HFFc6 (cell line): ENCODE results near the gene RNF225. TPM values are rescaled to one million over a fixed set of nuclear protein-coding genes. Genes with fewer than 3 reads are reported as not detected.
"Not testable (repeated sequence)": the region's sequence is repeated elsewhere in the genome, so short reads cannot be mapped to it uniquely, and the experiment has no call there.

Experiments used
- DNase-seq: peaks from one replicate; pipeline ENCODE4 v3.0.0-alpha.2; 2018
- H3K27ac Mint-ChIP-seq: 2 replicates; pipeline ENCODE4 v1.8.0; 2020; ENCODE audit warnings: mild to moderate bottlenecking, mixed read lengths
- H3K27me3 Mint-ChIP-seq: 2 replicates; pipeline ENCODE4 v1.8.0; 2021; ENCODE audit warnings: mild to moderate bottlenecking, moderate library complexity, mixed read lengths; ENCODE audit not compliant: insufficient read depth
- H3K36me3 Mint-ChIP-seq: 2 replicates; pipeline ENCODE4 v1.8.0; 2021; ENCODE audit warnings: low read depth, mixed read lengths
- H3K4me1 Mint-ChIP-seq: 2 replicates; pipeline ENCODE4 v1.8.0; 2020; ENCODE audit warnings: low read depth, mixed read lengths
- H3K4me3 Mint-ChIP-seq: 2 replicates; pipeline ENCODE4 v1.8.0; 2020; ENCODE audit warnings: mild to moderate bottlenecking, moderate library complexity, mixed read lengths
- H3K9me3 Mint-ChIP-seq: 2 replicates; pipeline ENCODE4 v1.8.0; 2020; ENCODE audit warnings: mild to moderate bottlenecking, mixed read lengths
- CTCF ChIP-seq: fragments of 200-600 bp; sonication (generic); IDR thresholded peaks from 2 replicates; pipeline ENCODE4 v1.5.0; 2021; ENCODE audit warnings: antibody characterized with exemption, mild to moderate bottlenecking
- long read RNA-seq: library from polyadenylated mRNA; unstranded; transcript quantifications from one replicate; pipeline ENCODE4 v2.0.0, GENCODE V29; 2019
- total RNA-seq, 6 experiments: library from RNA; stranded (reverse); fragmentation: NEBNext Ultra II Directional; extraction: Animal tissue kit (Norgen Biotek cat#: 25700); gene quantifications; 2 replicates in 1 of 6; 3 replicates in 5 of 6; pipeline ENCODE4 v1.2.3, GENCODE V29; 2021

The RNF225 gene
- under 1 TPM in 2 of 6 experiments, not detected in 4; 0.26 to 0.39 TPM for total RNA-seq
- long read RNA-seq, result 0 reads

DNA sequence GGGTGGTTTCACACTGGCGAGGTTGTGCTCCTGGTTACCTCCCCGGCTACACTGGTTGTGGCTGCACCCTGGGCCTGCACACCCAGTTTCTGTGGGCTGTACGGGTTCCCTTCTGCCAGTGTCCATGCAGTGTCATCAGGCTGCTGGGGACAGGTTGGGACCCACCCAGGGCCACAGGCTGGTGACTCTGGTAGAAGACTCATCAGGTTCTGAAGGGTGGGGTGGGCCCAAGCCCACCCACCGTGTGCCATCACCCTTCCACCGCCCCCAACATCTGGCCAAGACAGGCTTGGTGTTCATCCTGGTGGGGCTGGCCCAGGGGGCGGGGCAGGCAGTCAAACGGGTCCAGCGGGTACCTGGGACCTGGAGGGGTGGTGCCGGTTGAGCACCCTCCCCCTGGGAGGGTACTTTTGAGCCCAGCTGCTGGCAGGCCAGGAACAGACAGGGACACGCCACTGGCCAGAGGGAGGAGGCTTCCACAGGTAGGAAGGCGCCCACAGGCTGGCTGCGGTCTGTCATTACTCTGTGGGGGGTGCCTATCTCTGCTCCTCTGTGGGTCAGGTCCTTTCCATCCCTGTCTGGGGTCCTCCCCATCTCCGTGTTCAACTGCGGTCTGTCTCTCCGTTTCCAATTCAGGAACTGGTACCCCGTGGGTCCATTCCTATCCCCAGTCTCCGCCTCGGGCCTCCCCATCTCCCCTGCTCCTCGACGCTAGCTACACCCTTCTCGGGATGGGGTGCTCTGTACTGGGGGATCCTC is at the start of gene RNF225:
Gene RNF225 (plus strand): TSS at position 437 of the 759 bp plus-strand sequence. CDS start 434 bp downstream, outside the sequence.
- Mint-ChIP-seq H3K4me3 (no peak within 1 kb of the TSS), H3K27me3 (peaks cover 7% of the 10 kb centered on the region; the same call in 1 of the 2 replicates), H3K9me3 (no peaks in the 10 kb centered on the region), H3K36me3 (peaks cover 28% of the 10 kb centered on the region), H3K27ac (peak within 1 kb of the TSS; percentile 54), H3K4me1 (peaks cover 12% of the 10 kb centered on the region)
- TF ChIP-seq CTCF, result no peak
- no peak for DNase-seq

- TF ChIP-seq CTCF, result no peak
- H3K27me3 Mint-ChIP-seq, result peaks cover 9% of the 10 kb centered on the region
- H3K36me3 Mint-ChIP-seq, result peaks cover 17% of the 10 kb centered on the region
- peak overlapping the region; percentile 98 for H3K4me3 Mint-ChIP-seq
- peaks cover 4% of the 10 kb centered on the region; the same call in 1 of the 2 replicates for H3K9me3 Mint-ChIP-seq
- H3K27ac Mint-ChIP-seq, result peak overlapping the region; percentile 71
- peak; percentile 32 for DNase-seq
- H3K4me1 Mint-ChIP-seq, result peaks cover 24% of the 10 kb centered on the region
Observed at GRCh38 chr19:58346961-58347929, 48.2 kb upstream of the RNF225 start.

GRCh38 chr19:58348080-58348479 is 47.4 kb upstream of the RNF225 start:
- peaks cover 16% of the 10 kb centered on the region; the same call in 1 of the 2 replicates for H3K36me3 Mint-ChIP-seq
- H3K27me3 Mint-ChIP-seq, H3K9me3 Mint-ChIP-seq, DNase-seq: not testable (repeated sequence)
- peak overlapping the region; percentile 71 for H3K27ac Mint-ChIP-seq
- H3K4me1 Mint-ChIP-seq, result peaks cover 21% of the 10 kb centered on the region
- H3K4me3 Mint-ChIP-seq, result peak overlapping the region; percentile 98

DNA sequence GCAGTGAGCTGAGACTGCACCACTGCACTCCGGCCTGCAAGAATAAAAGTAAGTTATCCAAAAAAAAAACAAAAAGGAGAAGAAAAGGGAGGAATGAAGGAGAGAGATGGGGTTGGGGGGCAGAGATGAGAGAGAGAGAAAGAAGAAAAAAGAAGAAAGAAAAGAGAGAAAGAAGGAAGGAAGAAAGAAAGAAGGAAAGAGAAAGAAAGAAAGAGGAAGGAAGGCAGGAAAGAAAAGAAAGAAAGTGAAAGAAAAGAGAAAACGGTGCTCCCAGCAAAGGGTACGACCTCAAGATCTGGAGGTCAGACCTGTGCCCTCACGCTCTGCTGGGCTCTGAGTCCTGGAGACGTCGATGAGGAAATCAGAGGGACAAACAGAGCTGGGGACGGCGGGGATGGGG is 45.9 kb upstream of the RNF225 start:
- H3K4me3 Mint-ChIP-seq, result no peak overlapping the region
- H3K9me3 Mint-ChIP-seq, result peaks cover 4% of the 10 kb centered on the region; the same call in 1 of the 2 replicates
- peaks cover 9% of the 10 kb centered on the region for H3K27me3 Mint-ChIP-seq
- peaks cover 21% of the 10 kb centered on the region for H3K4me1 Mint-ChIP-seq
- TF ChIP-seq CTCF, result no peak
- no peak for DNase-seq
- H3K36me3 Mint-ChIP-seq, result peaks cover 16% of the 10 kb centered on the region; the same call in 1 of the 2 replicates
- H3K27ac Mint-ChIP-seq, result no peak overlapping the region

DNA sequence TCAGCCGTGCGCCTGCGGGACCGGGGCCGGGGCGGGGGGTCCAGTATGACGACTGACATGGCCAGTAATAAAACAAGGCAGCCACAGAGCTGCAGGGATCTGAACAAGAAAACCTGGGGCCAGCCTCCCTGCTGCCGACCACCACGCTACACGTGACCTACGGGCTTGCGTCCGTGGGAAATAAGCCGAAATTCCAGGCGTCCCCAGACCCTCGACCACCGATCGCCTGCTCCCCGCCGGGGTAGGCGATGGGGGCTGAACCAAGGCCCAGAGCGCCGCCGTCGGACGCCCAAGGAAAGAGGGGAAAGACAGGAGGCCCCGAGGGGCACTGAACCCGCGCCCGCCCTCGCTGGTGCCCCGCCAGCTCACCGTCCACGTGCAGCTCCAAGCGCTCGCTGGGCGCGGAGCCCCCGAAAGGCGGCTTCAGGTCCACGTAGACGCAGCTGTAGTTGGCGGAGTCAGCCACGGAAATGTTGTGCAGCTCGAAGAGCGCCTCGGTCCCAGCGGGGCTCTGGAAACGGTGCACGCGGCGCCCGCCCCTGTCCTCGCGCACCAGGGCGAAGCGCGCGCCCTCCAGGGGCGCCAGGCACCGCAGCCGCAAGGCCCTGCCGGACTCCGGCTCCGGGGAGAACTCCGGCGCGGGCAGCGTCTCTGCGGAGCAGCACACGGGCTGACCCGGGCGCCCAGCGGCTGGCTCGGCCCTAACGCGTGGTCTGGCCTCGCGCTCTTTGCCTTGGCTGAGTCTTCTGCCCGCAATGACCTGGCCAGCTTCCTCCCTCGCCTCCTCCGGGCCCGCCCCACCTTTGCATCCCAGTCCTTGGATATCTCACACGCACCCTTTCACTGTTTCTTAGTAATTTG is 45.2 kb upstream of the RNF225 start:
- H3K27me3 Mint-ChIP-seq, result peaks cover 9% of the 10 kb centered on the region
- H3K4me3 Mint-ChIP-seq, result no peak overlapping the region
- no peak for DNase-seq
- no peak for TF ChIP-seq CTCF
- H3K36me3 Mint-ChIP-seq, result peaks cover 16% of the 10 kb centered on the region; the same call in 1 of the 2 replicates
- peaks cover 21% of the 10 kb centered on the region for H3K4me1 Mint-ChIP-seq
- H3K27ac Mint-ChIP-seq, result no peak overlapping the region
- H3K9me3 Mint-ChIP-seq, result peaks cover 4% of the 10 kb centered on the region; the same call in 1 of the 2 replicates
